ENCODE data around the gene ARHGAP40. TPM values are rescaled to one million over a fixed set of nuclear protein-coding genes. Genes with fewer than 3 reads are reported as not detected.

The ARHGAP40 gene
- total and polyA plus RNA-seq, 2 of the 8 experiments (the other 6 are each of a cell fraction or from before 2014, with no cell fraction given): 0.74 to 1.4 TPM

DNA sequence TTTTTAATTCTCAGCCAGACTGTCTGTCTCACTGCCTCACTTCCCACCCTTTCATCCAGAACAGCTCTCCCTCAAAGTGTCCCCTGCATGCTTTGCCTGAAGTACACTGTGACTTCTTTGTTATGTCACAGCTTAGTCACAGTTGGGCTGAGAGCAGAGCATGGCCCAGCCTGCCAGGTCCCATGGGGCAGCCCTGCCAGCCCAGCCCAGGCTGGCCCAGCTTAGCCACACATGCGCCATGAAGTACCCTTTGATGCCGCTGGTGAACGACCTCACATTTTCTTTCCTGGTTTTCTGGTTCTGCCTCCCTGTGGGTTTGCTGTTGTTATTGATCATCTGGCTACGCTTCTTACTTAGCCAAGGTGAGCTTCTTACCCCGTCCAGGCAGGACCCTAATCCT, 20.6 kb upstream of the ARHGAP40 start, which contains the start of gene ADIG:
Gene ADIG, plus strand, starts transcription at position 185 of the 400 bp plus-strand sequence. Its CDS starts 54 bp downstream, at position 239.
- H3K36me3 ChIP-seq (ENCODE audit: control insufficient read depth in 2 of 4, insufficient read depth in 4 of 4, low read length in 3 of 4): peaks cover 0 to 3% (median 1%) of the 10 kb centered on the region in 4 experiments; a peak in 2 of 8 replicates
- no peaks in the 10 kb centered on the region for H3K23me2 ChIP-seq (ENCODE audit: low read depth, low read length)
- H4K91ac ChIP-seq (replicated peaks; ENCODE audit: insufficient read length, low read length): no peak within 1 kb of the TSS
- H2AFZ ChIP-seq (ENCODE audit: low read length): no peak within 1 kb of the TSS
- TF ChIP-seq JUND (IDR thresholded peaks at IDR 0.05; ENCODE audit: low read length): no peak
- TF ChIP-seq, protein P1, sequence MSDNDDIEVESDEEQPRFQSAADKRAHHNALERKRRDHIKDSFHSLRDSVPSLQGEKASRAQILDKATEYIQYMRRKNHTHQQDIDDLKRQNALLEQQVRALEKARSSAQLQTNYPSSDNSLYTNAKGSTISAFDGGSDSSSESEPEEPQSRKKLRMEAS (IDR thresholded peaks at IDR 0.05): 0 out of 2 replicates have a peak, but pooled peaks have one; percentile 8
- no peak within 1 kb of the TSS for H2BK20ac ChIP-seq (ENCODE audit: low read length)
- no peak within 1 kb of the TSS for H2BK15ac ChIP-seq (ENCODE audit: low read length)
- H3K9ac ChIP-seq (replicated peaks in 1 of 4; ENCODE audit: extremely low read depth in 1 of 4, low read depth in 3 of 4, low read length in 3 of 4): no peak within 1 kb of the TSS
- H4K8ac ChIP-seq (ENCODE audit: extremely low read depth, insufficient read depth, low read length): no peak within 1 kb of the TSS
- no peak within 1 kb of the TSS for H3K14ac ChIP-seq (ENCODE audit: insufficient read length)
- peak within 1 kb of the TSS; percentile 70; the same call in 1 of the 2 replicates for H2AK5ac ChIP-seq (ENCODE audit: low read depth, low read length)
- no peak within 1 kb of the TSS for H2BK120ac ChIP-seq (replicated peaks; ENCODE audit: low read depth, low read length)
- no peak within 1 kb of the TSS for H3K27ac ChIP-seq (ENCODE audit: low read depth, low read length)
- H3K4me3 ChIP-seq (ENCODE audit: extremely low read depth in 1 of 4, insufficient read depth in 2 of 4, low read depth in 3 of 4, low read length in 4 of 4): no peak within 1 kb of the TSS
- H4K5ac ChIP-seq (ENCODE audit: insufficient read length, low read depth, low read length): no peak within 1 kb of the TSS
- no peaks in the 10 kb centered on the region for H3K79me1 ChIP-seq (ENCODE audit: low read depth, low read length)
- no peak within 1 kb of the TSS for H3K23ac ChIP-seq (ENCODE audit: insufficient read length)
- H3K27me3 ChIP-seq (replicated peaks in 1 of 4; ENCODE audit: control insufficient read depth in 3 of 4, extremely low read depth in 1 of 4, insufficient read depth in 3 of 4, low read length in 3 of 4): no peaks in the 10 kb centered on the region
- no peak within 1 kb of the TSS for H2BK12ac ChIP-seq (ENCODE audit: low read depth, low read length)
- H3K4me2 ChIP-seq (ENCODE audit: insufficient read depth in 1 of 2, low read depth in 2 of 2, low read length in 2 of 2): no peak within 1 kb of the TSS
- H3K56ac ChIP-seq (replicated peaks; ENCODE audit: insufficient read length, low read depth, low read length): no peak within 1 kb of the TSS
- 0 out of 2 replicates have a peak within 1 kb of the TSS, but pooled peaks have one; percentile 4 for H3K18ac ChIP-seq (ENCODE audit: extremely low read depth, low read length)
- FAIRE-seq: no peak
- H3K79me2 ChIP-seq (ENCODE audit: control insufficient read depth in 1 of 2, insufficient read depth in 2 of 2, low read length in 2 of 2): no peaks in the 10 kb centered on the region
- peak within 1 kb of the TSS; percentile 13 for H3K4ac ChIP-seq (replicated peaks; ENCODE audit: insufficient read length, low read depth, low read length)
- 88% methylated on average over 5 of the region's 5 CpGs; no CpG with 5 or more reads in 1 of the 2 experiments for WGBS, 2 experiments (ENCODE audit: extremely low coverage in 1 of 2, insufficient coverage in 1 of 2, insufficient read length in 1 of 2, insufficient replicate concordance in 2 of 2, low coverage in 1 of 2, low lambda C conversion rate in 2 of 2, missing lambda C conversion rate in 1 of 2)
- peaks cover 0 to 4% (median 1%) of the 10 kb centered on the region in 4 experiments; a peak in 2 of 7 replicates for H3K4me1 ChIP-seq (replicated peaks in 1 of 4; ENCODE audit: control insufficient read depth in 3 of 4, insufficient read depth in 4 of 4, low read length in 3 of 4)
- ChIA-PET CTCF (ENCODE audit: partially characterized antibody) (interaction anchor here (0.8 to 1.7 kb wide), 4 partner anchors 10 to 134 kb away, joined by 3 to 4 read pairs (median 3); no protein-coding TSS in a partner anchor), POLR2A (ENCODE audit: partially characterized antibody) (no interaction called here)
- H4K20me1 ChIP-seq (replicated peaks in 1 of 2; ENCODE audit: control insufficient read depth in 1 of 2, insufficient read depth in 2 of 2, low read length in 2 of 2): no peaks in the 10 kb centered on the region
- no peak within 1 kb of the TSS for H2BK5ac ChIP-seq (ENCODE audit: low read depth, low read length)
- DNase-seq (ENCODE audit: low read depth in 1 of 2, low spot score in 2 of 2): no peak
- H3K9me3 ChIP-seq (ENCODE audit: insufficient read depth in 2 of 2, low read depth in 1 of 2, low read length in 1 of 2): no peaks in the 10 kb centered on the region

Measured in H1 (cell line).